Colon (tissue), 2 donors: ENCODE data around the gene ABCC4.
"Not testable (repeated sequence)": the region's sequence is repeated elsewhere in the genome, so short reads cannot be mapped to it uniquely, and the experiment has no call there.

Experiments
- FAIRE-seq: peaks from 2 replicates; lab custom pipeline; 2012; peaks lifted over from hg19 to GRCh38; lab: Jason Lieb, UNC
- donor health status: control.
- donor health status: control.

The ABCC4 gene

DNA sequence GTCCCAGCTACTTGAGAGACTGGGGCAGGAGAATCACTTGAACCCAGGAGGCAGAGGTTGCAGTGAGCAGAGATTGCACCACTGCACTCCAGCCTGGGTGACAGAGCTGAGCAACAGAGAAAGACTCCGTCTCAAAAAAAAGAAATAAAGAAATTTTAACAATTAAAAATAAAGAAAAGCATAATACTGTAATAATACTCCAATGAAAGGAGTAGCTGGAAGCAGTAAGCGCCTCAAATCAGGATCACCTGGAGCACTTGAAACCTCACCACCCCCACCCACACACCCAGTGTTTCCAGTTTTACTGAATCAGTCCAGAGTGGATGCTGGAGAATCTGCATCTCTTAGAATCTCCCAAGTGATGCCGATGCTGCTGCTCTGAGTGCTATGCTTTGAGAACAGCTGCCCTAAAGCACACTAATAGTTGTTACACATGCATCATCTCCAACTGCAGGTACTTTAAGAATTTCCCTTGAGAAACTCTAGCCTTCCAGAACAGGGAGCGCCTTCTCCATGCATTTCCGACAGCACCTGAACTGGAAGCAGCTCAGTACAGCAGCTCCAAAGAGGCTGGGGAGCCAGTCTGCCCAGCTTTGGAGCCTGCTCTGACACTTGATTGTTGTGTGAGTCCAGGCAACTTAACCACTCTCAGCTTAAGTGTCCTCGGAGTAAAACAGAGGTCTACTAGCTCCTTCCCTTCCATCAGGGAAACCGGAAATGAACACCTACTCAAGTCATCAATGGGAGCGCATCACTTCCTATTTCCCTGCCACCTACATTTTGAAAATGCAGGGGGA is 2.9 kb downstream of the ABCC4 start:
- FAIRE-seq, result no peak

DNA sequence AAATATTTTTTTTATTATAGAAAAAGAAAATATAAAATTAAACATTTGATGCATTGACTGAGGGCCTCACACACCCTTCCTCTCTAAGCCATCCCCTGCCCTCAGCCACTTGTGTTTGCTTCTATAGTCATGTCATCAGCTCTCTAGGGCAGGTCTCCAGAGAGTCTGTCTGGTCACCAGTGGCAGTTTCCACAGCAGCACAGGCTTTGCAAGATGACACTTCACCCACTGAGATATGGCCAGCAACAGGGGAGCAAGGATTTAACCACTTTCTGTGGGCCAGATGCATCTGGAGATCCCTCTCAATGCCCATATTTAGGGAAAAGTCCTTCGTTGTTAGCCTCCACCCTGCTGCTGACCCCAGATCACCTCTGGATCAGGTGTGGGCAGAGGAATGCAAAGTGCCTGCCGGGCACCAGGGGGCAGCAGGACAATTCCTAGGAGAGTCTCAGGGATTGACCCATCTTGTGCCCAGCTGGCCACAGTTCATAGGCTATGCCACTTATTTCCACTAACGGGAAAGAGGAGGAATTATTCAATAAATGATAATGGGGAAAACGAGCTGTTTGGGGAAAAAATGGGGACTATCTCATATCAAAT is 4.8 kb downstream of the ABCC4 start:
- FAIRE-seq, result no peak

DNA sequence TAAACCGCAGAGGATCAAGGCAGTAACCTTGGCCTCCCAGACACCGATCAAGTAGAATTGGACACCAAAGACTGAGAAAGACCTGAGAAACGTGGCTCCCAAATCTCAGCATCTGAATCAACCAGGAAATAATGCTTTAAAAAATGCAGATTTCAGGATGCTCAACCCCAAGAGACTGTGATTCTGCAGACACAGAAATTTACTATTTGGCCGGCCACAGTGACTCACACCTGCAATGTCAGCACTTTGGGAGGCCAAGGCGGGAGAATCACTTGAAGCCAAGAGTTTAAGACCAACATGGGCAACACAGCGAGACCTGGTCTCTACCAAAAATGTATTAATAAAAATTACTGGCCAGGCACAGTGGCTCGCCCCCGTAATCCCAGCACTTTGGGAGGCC is 6.2 kb downstream of the ABCC4 start:
- FAIRE-seq, result no peak

DNA sequence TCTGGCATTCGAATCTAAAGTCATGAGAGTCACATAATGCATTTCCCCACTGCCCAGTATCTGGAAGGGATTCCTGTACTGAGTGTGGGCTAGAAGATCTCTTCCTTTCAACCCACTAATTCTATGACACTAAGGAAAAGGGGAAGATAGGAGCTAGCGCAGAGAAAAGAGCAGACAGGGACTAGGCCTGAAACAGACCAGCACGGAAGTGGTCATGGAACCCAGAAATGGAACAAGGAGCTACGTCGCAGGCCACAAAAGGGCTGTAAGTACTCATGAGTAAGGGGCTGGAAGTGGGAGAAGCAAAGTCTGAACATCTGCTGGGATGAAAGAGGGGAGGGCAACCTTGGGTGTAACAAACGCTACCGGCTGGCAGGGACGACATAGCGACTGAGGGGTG is 8.6 kb downstream of the ABCC4 start:
- FAIRE-seq, result no peak

DNA sequence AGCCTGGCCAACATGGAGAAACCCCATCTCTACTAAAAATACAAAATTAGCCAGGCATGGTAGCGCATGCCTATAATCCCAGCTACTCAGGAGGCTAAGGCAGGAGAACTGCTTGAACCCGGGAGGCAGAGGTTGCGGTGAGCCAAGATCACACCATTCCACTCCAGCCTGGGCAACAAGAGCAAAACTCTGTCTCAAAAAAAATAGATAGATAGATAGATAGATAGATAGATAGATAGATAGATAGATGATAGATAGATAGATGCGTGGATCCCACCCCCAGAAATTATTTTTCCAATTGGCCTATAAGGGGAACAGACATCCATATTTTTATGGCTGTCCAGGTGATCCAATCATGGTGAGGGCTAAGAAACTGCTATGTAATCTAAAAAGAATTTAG is 11.3 kb downstream of the ABCC4 start:
- FAIRE-seq, result not testable (repeated sequence)

DNA sequence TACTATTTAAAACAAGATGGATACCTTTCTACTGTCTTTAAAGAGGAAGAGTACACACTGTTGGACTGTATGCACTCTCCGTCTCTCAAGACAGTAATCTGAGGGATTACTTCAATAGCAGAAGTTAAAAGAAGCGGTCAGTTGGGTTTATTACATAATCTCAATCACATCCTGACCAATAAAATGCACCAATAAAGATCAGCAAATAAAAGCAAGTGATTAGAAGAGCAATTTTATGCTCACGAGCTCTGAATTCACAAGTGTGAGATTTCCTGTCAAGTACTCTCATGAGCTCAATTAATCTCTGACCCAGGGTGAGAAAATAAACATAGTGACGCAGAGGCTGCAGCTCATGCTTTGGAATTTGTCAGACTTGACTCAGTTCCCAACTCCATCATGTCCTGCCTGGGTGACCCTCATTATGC is 12.2 kb downstream of the ABCC4 start:
- no peak for FAIRE-seq

DNA sequence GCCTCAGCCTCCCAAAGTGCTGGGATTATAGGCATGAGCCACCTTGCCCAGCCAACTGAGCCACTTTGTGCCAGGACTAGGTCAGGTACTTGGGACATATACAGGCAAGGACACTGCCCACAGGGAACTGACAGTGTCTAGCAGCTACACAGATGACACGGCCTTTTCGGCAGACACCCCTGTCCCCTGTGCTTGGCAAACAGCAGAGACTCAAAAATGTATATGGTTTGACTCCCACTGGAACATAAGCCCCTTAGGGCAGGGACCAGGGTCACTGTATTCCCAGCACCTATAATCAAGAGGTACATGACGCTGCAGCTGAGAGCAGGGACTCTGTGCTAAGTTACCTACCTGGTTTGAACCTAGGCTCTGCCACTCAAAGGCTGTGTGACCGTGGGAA is 16.8 kb downstream of the ABCC4 start:
- no peak for FAIRE-seq

DNA sequence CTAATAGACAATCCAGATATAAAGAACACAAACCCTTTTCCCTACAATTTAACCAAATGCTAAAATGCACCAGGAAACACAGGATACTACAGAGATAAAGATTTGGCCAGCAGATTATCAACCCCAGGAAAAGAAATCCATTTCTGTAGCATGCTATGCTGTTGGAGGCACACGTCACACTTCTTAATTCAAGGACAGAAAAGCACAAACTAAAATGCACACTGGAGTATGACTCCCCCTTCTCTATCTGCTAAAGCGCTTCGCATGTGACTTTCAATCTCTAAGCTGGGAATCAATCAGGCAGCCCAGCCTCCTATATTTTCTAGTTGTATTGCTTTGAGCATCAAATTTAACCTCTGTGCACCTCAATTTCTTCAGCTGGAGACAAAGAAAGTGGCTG is 22.2 kb downstream of the ABCC4 start:
- FAIRE-seq, result no peak

DNA sequence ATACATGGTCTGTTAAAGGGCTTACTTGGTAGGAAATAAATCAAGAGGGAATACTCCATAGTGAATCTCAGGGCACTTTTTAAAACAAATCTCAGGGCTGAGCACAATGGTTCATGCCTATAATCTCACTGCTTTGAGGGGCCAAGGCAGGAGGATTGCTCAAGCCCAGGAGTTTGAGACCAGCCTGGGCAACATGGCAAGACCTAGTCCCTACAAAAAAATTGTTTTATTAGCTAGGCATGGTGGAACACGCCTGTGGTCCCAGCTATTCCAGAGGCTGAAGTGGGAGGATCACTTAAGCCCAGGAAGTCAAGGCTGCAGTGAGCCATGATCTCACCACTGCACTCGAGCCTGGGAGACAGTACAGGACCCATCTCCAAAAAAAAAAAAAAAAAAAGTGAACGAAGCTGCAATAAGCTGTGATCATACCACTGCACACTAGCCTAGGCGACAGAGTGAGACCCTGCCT is 25.2 kb downstream of the ABCC4 start:
- FAIRE-seq, result no peak

DNA sequence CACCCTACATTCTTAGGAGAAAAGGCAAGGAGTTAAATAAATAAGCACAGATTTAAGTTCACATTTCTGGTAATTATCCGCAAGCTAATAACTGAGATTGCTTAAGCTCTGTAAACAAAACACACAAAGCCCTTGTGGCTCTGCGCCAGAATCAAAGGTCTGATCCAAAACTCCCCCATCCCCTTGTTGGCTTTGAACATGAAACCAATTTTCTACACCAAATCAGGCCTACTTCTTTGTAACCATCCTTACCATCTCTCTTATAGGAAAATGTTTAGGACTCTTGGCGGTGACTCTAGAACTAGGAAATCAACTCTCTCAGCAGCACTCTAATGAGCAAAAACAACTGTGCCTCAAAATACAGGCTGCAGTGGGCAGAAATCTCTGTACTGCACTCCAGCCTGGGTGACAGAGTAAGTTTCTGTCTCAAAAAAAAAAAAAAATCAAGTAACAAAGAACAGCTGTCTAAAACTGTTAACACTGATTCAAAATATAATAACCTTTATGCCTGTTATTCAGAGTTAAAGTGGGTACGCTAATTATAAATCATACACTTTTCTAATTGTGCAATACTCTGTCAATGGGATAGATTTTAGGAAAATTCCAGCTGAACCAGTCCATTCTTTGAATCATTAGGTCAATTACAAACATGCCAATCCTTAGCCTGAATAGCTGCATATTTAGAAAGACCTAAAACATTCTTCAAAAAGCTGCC is 25.8 kb downstream of the ABCC4 start:
- FAIRE-seq, result no peak

DNA sequence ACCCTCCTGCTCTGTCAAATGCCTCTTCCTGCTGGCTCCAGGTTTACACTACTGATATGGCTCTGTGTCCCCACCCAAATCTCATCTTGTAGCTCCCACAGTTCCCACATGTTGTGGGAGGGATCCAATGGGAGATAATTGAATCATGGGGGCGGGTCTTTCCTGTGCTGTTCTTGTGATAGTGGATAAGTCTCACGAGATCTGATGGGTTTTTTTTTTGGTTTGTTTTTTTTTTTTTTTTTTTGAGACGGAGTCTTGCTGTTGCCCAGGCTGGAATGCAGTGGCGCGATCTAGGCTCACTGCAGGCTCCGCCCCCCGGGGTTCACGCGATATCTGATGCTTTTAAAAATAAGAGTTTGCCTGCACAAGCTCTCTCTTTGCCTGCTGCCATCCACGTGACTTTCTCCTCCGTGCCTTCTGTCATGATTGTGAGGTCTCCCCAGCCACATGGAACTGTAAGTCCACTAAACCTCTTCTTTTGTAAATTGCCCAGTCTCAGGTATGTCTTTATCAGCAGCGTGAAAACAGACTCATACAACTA is 27.6 kb downstream of the ABCC4 start:
- FAIRE-seq, result not testable (repeated sequence)

DNA sequence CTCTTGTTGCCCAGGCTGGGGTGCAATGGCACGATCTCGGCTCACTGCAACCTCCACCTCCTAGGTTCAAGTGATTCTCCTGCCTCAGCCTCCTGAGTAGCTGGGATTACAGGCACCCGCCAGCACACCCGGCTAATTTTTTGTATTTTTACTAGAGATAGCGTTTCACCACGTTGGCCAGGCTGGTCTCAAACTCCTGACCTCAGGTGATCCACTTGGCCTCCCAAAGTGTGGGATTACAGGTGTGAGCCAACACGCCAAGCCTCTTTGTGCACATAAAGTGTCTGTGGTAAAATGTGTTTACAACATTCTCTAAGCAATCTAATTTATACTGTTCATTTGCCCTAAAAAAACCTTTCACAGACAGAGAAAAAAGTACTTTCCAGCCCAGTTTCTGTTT is 29.2 kb downstream of the ABCC4 start:
- not testable (repeated sequence) for FAIRE-seq

DNA sequence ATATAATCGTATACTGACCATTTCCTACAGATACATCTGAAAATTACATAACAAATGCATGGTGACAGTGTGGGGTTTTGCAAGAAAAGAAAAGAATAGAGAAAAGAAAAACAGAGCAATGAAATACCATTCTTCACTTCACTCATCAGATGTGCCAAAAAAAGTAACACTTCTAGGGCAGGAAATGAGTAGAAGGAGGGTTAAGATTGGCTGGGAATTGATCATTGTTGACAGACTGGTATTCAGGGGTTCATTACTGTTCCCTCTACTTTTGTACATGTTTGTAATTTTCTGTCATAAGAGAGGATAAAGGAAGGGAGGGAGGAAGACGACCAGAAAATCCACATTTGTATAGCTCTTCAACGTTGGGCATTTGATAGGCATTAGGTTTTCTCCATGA is 31.5 kb downstream of the ABCC4 start:
- no peak for FAIRE-seq

DNA sequence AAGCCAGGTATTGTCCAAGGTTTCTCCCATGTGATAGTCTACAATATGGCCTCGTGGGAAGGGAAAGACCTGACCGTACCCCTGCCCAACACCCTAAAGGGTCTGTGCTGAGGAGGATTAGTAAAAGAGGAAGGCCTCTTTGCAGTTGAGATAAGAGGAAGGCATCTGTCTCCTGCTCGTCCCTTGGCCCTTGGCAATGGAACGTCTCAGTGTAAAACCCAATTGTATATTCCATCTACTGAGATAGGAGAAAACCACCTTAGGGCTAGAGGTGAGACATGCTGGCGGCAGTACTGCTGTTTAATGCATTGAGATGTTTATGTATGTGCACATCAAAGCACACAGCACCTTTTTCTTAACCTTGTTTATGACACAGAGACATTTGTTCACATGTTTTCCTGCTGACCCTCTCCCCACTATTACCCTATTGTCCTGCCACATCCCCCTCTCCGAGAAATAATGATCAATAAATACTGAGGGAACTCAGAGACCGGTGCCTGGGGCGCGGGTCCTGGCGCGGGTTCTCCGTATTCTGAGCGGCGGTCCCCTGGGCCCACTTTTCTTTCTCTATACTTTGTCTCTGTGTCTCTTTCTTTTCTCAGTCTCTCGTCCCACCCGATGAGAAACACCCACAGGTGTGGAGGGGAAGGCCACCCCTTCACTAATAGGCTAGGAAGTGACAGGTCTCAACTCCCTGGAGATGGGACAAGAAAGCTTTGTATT is 32.7 kb downstream of the ABCC4 start:
- FAIRE-seq, result not testable (repeated sequence)

DNA sequence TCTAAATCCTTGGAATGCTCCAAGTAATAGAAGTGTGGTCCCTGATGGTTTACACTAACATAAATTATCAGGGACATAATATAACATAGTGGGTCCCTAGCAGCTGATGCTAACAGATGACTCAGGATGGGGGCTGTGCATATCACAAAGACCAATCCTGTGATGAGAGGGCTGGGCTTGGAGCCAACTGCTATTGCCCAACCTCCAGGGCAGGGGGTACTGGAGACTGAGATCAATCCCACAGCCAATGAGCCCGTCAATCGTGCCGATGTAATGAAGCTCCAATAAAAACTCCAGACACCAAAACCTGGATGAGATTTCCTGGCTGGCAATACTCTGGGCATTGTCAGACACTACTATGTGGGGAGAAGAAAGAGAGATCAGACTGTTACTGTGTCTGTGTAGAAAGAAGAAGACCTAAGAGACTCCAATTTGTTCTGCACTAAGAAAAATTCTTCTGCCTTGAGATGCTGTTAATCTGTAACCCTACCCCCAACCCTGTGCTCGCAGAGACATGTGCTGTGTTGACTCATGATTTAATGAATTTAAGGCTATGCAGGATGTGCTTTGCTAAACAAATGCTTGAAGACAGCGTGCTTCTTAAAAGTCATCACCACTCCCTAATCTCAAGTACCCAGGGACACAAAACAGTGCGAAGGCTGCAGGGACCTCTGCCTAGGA is 33.4 kb downstream of the ABCC4 start:
- no peak for FAIRE-seq

DNA sequence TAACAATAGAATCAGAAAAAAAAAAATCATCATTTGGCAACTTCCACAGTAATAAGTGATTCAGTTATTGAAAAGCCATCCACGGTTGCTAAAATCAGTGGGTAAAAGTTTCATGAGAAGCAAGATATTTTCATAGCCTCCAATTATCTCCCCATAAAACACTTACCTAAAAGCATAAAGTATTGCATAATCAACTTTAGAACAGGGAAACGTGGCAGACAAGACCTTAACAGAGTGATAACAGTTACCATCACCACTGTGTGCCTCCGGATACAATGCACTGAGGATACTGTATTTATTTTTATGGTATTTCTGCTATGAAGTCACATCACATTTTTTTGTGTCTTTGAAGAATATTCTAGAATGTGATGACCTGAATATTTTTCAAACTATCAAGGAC is 37.0 kb downstream of the ABCC4 start:
- no peak for FAIRE-seq

DNA sequence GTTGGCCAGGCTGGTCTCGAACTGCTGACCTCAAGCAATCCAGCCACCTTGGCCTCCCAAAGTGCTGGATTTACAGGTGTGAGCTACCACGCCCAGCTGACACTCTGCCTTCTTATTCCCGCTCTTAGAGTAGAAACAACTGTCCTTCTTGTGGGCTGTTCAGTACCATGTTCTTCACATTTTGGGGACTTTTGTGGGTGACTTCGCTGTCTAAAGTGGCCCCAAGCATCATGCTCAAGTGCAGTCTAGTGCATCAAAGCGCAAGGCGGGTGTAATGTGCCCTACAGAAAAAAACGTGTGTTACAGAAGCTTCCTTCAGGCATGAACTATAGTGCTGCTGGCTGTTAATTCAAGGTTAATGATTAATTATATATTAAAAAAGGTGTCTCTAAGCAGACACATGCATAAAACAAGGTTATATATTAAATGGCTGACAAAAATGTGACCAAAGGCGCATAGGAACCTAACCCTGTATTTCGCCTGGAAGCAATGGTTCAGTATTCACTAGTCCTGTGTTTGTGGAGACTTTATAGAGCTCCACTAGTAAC is 38.3 kb downstream of the ABCC4 start:
- no peak for FAIRE-seq

DNA sequence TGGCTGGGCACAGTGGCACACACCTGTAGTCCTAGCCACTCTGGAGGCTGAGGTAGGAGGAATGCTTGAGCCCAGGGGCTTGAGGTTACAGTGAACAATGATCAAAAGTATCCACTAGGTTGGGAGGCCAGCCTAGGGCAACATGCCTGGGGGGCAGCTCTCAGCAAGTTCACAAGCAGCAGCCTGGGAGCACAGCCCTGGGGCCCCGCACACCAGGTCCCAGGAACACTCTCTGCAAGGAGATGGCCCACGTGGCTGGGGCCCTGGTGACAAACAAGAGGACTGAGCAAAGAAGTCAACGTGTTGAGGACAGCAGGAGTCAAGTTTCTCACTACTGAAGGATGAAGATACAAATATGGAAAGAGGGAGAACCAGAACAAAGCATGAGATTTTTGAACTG is 39.3 kb downstream of the ABCC4 start:
- FAIRE-seq, result no peak

DNA sequence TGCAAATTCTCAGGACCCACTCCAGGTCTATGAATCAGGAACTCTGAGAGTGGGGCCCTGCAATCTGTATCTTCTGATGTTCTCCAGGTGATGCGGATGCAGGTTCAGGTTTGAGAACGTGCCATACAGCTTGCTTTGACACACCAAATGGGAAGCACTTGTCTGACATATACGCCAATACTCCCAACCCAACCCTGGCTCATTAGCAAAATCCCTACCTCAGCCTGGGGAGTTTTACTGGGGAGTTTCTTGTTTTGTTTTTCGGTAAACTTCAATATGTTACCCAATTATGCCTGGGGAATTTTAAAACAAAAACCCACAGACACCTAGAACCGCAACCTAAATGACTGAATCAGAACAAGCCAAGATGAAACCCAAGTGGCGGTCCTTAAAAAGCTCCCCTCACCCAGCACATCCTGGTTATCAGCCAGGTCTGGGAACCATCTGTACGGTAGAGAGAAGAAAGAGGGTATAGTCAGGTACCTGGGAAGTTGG is 41.2 kb downstream of the ABCC4 start:
- FAIRE-seq, result no peak

DNA sequence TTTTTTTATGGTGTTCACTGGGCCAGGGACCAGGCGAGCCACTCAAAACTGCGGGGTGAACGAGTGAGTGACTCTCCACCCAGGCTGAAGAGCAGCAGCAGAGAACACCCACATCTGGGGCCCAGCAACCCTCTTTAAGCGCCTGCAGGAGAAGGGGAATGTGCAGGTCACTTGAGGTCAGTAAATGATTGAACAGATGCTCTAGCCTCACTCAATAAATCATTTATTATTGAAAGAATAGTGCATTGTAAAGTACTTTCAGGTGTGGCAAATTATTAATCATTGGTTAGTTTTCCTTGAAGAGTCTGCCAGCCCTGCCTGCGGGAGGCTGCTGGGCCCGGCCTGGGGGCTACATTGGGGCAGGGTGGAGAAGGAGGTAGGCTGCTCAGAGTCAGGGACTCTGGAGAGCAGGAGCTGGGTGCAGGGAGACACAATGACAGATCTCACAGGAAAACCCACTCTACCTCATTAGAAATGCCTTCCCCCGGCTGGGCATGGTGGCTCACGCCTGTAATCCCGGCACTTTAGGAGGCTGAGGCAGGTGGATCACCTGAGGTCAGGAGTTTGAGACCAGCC is 42.5 kb downstream of the ABCC4 start:
- no peak for FAIRE-seq

DNA sequence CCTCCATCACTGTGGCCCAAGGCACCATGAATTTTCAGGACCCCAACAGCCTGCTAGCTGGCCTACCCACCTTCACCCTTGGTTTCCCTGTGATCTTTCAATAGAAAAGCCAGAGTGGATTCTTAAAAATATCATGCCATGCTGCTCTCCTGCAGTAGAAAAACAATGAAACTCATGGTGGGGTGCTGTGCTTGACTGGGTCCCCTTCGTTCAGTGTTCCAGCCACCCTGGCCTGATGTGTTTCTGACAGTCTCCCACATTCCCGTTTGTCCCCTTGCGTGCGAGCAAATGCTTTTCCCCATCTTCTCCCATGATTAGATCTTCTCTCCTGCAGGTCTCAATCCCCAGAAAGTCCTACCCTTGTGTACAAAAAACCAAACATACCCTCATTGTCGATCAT is 43.2 kb downstream of the ABCC4 start:
- FAIRE-seq, result no peak
